HCT116 (cell line): Measurements from ENCODE around the gene ZSWIM7. TPM values are rescaled to one million over a fixed set of nuclear protein-coding genes. Genes with fewer than 3 reads are reported as not detected.

ENCODE experiments used
- ATAC-seq: fragments of 200-7000 bp; cut with Tn5 transposase; 2 replicates; pipeline ENCODE4 v1.9.1; 2020; ENCODE audit warnings: mild to moderate bottlenecking, moderate library complexity
- BruUV-seq: library from RNA; stranded (reverse); fragments of 400-500 nt; replicated peaks from 2 replicates; lab custom pipeline; 2021; lab: Mats Ljungman, UMichigan
- CTCF ChIA-PET: fragments of 300-600 bp; sonication (Branson Sonifier 250); formaldehyde crosslinking; loops from one replicate; lab custom pipeline; 2021; ENCODE audit warnings: antibody characterized with exemption; lab: Charles Lee
- POLR2A ChIA-PET: fragments of 300-600, 350-600 bp; sonication (Branson Sonifier 250); formaldehyde crosslinking; loops from one replicate; lab custom pipeline; 2021; ENCODE audit warnings: antibody characterized with exemption; lab: Charles Lee
- RAD21 ChIA-PET, 2 experiments: fragments of 300-600 bp; sonication (Branson Sonifier 250); formaldehyde crosslinking; loops; one replicate each; lab custom pipeline; 2023; ENCODE audit warnings: low total read pairs in 2 of 2; ENCODE audit not compliant: uncharacterized antibody in 2 of 2, unreplicated experiment in 2 of 2, low non-redundant PET in 1 of 2; lab: Charles Lee
- DNase-seq: peaks from one replicate; pipeline ENCODE4 v3.0.0-alpha.2; 2010; ENCODE audit warnings: low read depth, low spot score
- H2AFZ ChIP-seq: fragments of 200-600 bp; shearing (Covaris generic), sonication (generic); 2 replicates; pipeline ENCODE4 v1.6.1; 2017; ENCODE audit warnings: low read depth, mixed run types, mixed read lengths, antibody characterized with exemption, low read length; ENCODE audit not compliant: poor library complexity, severe bottlenecking
- H3K27ac ChIP-seq: 2 replicates; pipeline ENCODE4 v1.5.1; 2012; ENCODE audit warnings: low read depth, low read length
- H3K27me3 ChIP-seq: fragments of 200-600 bp; sonication (generic); 2 replicates; pipeline ENCODE4 v1.6.1; 2016; ENCODE audit warnings: mixed run types, low read length, mixed read lengths; ENCODE audit not compliant: insufficient read depth
- H3K36me3 ChIP-seq, 2 experiments: fragments of 200-500 bp in 1 of 2; fragments of 200-600 bp in 1 of 2; sonication (Bioruptor generic) in 1 of 2; sonication (generic) in 1 of 2; 2 replicates each; pipeline versions ENCODE4 v1.5.1 to v1.6.1; 2014 to 2016; ENCODE audit warnings: low read length in 2 of 2, inconsistent platforms in 1 of 2, mixed read lengths in 1 of 2, mixed run types in 1 of 2; ENCODE audit not compliant: insufficient read depth in 2 of 2, control insufficient read depth in 1 of 2
- H3K4me1 ChIP-seq, 2 experiments: fragments of 200-600 bp in 1 of 2; sonication (generic) in 1 of 2; 2 replicates each; pipeline versions ENCODE4 v1.5.1 to v1.6.1; 2012 to 2017; ENCODE audit warnings: low read length in 2 of 2, inconsistent platforms in 1 of 2, mild to moderate bottlenecking in 1 of 2, mixed read lengths in 1 of 2, mixed run types in 1 of 2, moderate library complexity in 1 of 2; ENCODE audit not compliant: insufficient read depth in 2 of 2, control insufficient read depth in 1 of 2
- H3K4me2 ChIP-seq: fragments of 200-600 bp; sonication (generic); 2 replicates; pipeline ENCODE4 v1.6.1; 2017; ENCODE audit warnings: mixed run types, low read length, mixed read lengths
- H3K4me3 ChIP-seq, 2 experiments: fragments of 200-600 bp in 1 of 2; sonication (generic) in 1 of 2; replicated peaks in 1 of 2; 2 replicates each; pipeline ENCODE4 v1.5.1; 2011 to 2016; ENCODE audit warnings: low read length in 2 of 2, control low read depth in 1 of 2, low read depth in 1 of 2, mild to moderate bottlenecking in 1 of 2, mixed read lengths in 1 of 2, mixed run types in 1 of 2
- H3K79me2 ChIP-seq: fragments of 200-600 bp; sonication (generic); 2 replicates; pipeline ENCODE4 v1.6.1; 2017; ENCODE audit warnings: mild to moderate bottlenecking, mixed run types, low read length, moderate library complexity, mixed read lengths; ENCODE audit not compliant: insufficient read depth
- H3K9ac ChIP-seq: fragments of 200-600 bp; sonication (generic); 2 replicates; pipeline ENCODE4 v1.6.1; 2016; ENCODE audit warnings: low read length, mixed read lengths
- H3K9me2 ChIP-seq: fragments of 200-600 bp; sonication (generic), shearing (Covaris generic); 2 replicates; pipeline ENCODE4 v1.6.1; 2017; ENCODE audit warnings: mixed run types, mild to moderate bottlenecking, moderate library complexity; ENCODE audit not compliant: insufficient read depth
- H3K9me3 ChIP-seq, 2 experiments: fragments of 200-500 bp in 1 of 2; fragments of 200-600 bp in 1 of 2; sonication (Bioruptor generic) in 1 of 2; sonication (generic) in 1 of 2; 2 replicates each; pipeline ENCODE4 v1.6.1; 2014 to 2017; ENCODE audit warnings: low read length in 2 of 2, mixed read lengths in 2 of 2, inconsistent platforms in 1 of 2, low read depth in 1 of 2, mild to moderate bottlenecking in 1 of 2, mixed run types in 1 of 2, moderate library complexity in 1 of 2; ENCODE audit not compliant: control insufficient read depth in 1 of 2, insufficient read depth in 1 of 2
- H4K20me1 ChIP-seq: fragments of 200-600 bp; sonication (generic), shearing (Covaris generic); 2 replicates; pipeline ENCODE4 v1.6.1; 2017; ENCODE audit warnings: mixed run types, mild to moderate bottlenecking, moderate library complexity; ENCODE audit not compliant: insufficient read depth
- ATF3 ChIP-seq: IDR thresholded peaks from 2 replicates; pipeline ENCODE4 v1.6.1; 2012
- EZH2phosphoT487 ChIP-seq: fragments of 200-600 bp; IDR thresholded peaks from 2 replicates; pipeline ENCODE4 v1.6.1; 2018; ENCODE audit warnings: antibody characterized with exemption, borderline replicate concordance
- TCF7L2 ChIP-seq: IDR thresholded peaks from 2 replicates; pipeline ENCODE4 v1.7.0; 2011; ENCODE audit warnings: borderline replicate concordance, inconsistent platforms; ENCODE audit not compliant: insufficient read depth, insufficient read length; ENCODE audit errors: extremely low read depth
- YY1 ChIP-seq: IDR thresholded peaks from 2 replicates; pipeline ENCODE4 v1.6.1; 2011; ENCODE audit warnings: low read length, low read depth, moderate library complexity, mild to moderate bottlenecking; ENCODE audit not compliant: insufficient replicate concordance; ENCODE audit errors: extremely low read depth
- intact Hi-C: fragments of 100-400 bp; cut with micrococcal nuclease; formaldehyde crosslinking; loops from 2 replicates; pipeline ENCODE4 v1.10.0; 2022
- total RNA-seq: library from RNA; stranded (reverse); gene quantifications from one replicate; pipeline ENCODE4 v1.2.1, GENCODE V29; 2021; ENCODE audit not compliant: unreplicated experiment
- TF ChIP-seq, protein P1 (sequence below): IDR thresholded peaks from 2 replicates; pipeline ENCODE4 v1.6.1; 2012; ENCODE audit warnings: low read depth
- TF ChIP-seq, protein P2 (sequence below), 3 experiments: fragments of 200-600 bp in 1 of 3; sonication (generic) in 1 of 3; IDR thresholded peaks in 2 of 3; conservative IDR thresholded peaks in 1 of 3; 2 replicates each; pipeline ENCODE4 v1.5.1; 2012 to 2017; ENCODE audit warnings: low read depth in 2 of 3, low read length in 2 of 3, antibody characterized with exemption in 1 of 3, borderline replicate concordance in 1 of 3, control low read depth in 1 of 3, mild to moderate bottlenecking in 1 of 3, mixed read lengths in 1 of 3, mixed run types in 1 of 3, moderate library complexity in 1 of 3; ENCODE audit not compliant: insufficient read depth in 1 of 3

ZSWIM7 gene
- total RNA-seq, 1 experiment from 2014 or later: 33.5 TPM

DNA sequence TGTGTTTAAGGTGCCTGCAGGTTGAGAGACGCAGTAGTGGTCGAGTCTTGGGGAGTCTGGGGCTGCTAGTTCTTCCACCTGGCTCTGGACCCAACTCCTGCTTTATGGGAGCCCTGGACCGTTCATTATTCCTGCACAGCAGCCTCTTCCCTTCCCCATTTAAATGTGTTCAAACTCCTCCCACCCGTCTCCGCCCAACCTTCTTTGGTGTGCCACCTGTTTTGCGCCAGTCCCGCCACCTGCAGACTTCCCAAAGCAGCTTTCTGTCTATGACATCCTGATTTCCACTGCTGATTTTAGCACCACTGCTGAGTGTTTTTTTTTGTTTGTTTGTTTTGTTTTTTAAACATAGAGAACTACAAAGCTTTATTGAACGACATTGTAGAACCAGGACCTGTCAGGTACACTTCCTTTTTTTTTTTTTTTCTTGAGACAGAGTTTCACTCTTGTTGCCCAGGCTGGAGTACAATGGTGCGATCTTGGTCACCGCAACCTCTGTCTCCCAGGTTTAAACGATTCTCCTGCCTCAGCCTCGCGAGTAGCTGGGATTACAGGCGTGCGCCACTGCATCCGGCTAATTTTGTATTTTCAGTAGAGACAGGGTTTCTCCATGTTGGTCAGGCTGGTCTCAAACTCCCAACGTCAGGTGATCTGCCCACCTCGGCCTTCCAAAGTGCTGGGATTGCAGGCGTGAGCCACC lies 41.7 kb downstream of the ZSWIM7 start:
- Histone ChIP-seq H3K9ac (peak overlapping the region; percentile 79), H3K4me2 (peak overlapping the region; percentile 80), H3K79me2 (peaks cover 92% of the 10 kb centered on the region), H3K4me1 (peaks cover 85 to 97% of the 10 kb centered on the region in 2 experiments), H3K36me3 (peaks cover 0 to 4% of the 10 kb centered on the region in 2 experiments; a peak in 1 of 4 replicates), H4K20me1 (no peaks in the 10 kb centered on the region)
- intact Hi-C loops: loop anchor here (1.0 to 5.0 kb wide), 2 partner anchors 11 to 425 kb away; partner anchors contain the start of gene UBB
- RAD21 ChIA-PET: interaction anchor here (0.9 to 1.6 kb wide), 2 partner anchors 9 to 12 kb away, joined by 3 read pairs; no protein-coding TSS in a partner anchor
- CTCF ChIA-PET: no interaction called here
- POLR2A ChIA-PET: interaction anchor here (1.2 to 2.3 kb wide), 3 partner anchors 8 to 42 kb away, joined by 8 to 20 read pairs (median 9); partner anchors contain the start of genes ADORA2B, TTC19 and ZSWIM7
- TSS peak; percentile 27 for BruUV-seq
- TF ChIP-seq EZH2phosphoT487 (no peak), YY1 (no peak), TCF7L2 (peak; percentile 16), ATF3 (no peak)
- TF ChIP-seq, protein P1, sequence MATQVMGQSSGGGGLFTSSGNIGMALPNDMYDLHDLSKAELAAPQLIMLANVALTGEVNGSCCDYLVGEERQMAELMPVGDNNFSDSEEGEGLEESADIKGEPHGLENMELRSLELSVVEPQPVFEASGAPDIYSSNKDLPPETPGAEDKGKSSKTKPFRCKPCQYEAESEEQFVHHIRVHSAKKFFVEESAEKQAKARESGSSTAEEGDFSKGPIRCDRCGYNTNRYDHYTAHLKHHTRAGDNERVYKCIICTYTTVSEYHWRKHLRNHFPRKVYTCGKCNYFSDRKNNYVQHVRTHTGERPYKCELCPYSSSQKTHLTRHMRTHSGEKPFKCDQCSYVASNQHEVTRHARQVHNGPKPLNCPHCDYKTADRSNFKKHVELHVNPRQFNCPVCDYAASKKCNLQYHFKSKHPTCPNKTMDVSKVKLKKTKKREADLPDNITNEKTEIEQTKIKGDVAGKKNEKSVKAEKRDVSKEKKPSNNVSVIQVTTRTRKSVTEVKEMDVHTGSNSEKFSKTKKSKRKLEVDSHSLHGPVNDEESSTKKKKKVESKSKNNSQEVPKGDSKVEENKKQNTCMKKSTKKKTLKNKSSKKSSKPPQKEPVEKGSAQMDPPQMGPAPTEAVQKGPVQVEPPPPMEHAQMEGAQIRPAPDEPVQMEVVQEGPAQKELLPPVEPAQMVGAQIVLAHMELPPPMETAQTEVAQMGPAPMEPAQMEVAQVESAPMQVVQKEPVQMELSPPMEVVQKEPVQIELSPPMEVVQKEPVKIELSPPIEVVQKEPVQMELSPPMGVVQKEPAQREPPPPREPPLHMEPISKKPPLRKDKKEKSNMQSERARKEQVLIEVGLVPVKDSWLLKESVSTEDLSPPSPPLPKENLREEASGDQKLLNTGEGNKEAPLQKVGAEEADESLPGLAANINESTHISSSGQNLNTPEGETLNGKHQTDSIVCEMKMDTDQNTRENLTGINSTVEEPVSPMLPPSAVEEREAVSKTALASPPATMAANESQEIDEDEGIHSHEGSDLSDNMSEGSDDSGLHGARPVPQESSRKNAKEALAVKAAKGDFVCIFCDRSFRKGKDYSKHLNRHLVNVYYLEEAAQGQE: no peak
- TF ChIP-seq, protein P2, sequence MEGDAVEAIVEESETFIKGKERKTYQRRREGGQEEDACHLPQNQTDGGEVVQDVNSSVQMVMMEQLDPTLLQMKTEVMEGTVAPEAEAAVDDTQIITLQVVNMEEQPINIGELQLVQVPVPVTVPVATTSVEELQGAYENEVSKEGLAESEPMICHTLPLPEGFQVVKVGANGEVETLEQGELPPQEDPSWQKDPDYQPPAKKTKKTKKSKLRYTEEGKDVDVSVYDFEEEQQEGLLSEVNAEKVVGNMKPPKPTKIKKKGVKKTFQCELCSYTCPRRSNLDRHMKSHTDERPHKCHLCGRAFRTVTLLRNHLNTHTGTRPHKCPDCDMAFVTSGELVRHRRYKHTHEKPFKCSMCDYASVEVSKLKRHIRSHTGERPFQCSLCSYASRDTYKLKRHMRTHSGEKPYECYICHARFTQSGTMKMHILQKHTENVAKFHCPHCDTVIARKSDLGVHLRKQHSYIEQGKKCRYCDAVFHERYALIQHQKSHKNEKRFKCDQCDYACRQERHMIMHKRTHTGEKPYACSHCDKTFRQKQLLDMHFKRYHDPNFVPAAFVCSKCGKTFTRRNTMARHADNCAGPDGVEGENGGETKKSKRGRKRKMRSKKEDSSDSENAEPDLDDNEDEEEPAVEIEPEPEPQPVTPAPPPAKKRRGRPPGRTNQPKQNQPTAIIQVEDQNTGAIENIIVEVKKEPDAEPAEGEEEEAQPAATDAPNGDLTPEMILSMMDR (IDR thresholded peaks at IDR 0.05 in 2 of 3, conservative IDR thresholded peaks at IDR 0.05 in 1 of 3; ENCODE audit: borderline replicate concordance in 1 of 3, insufficient read depth in 1 of 3, low read depth in 2 of 3, low read length in 2 of 3): no peak
- TF ChIP-seq, all 23 proteins: peak for 1
- DNase-seq (no peak), ATAC-seq (peak; percentile 18)
- Histone ChIP-seq H3K4me3 (0 out of 4 replicates have a peak overlapping the region, but pooled peaks of 1 of the 2 experiments have one; percentile 16), H2AFZ (no peak overlapping the region), H3K27me3 (no peaks in the 10 kb centered on the region), H3K9me3 (no peaks in the 10 kb centered on the region), H3K27ac (peak overlapping the region; percentile 92), H3K9me2 (no peaks in the 10 kb centered on the region)
